ENCODE data around the gene CPA3. TPM values are rescaled to one million over a fixed set of nuclear protein-coding genes. Genes with fewer than 3 reads are reported as not detected.

CPA3 gene
- total RNA-seq, 4 donors from 2014 or later = 1.9 to 19.8 (median 4.1) TPM

- no peak overlapping the region for H3K4me3 ChIP-seq (ENCODE audit: low read depth, poor library complexity, severe bottlenecking)
- 58 to 71% methylated on average over 1 of the region's 1 CpG for WGBS, 2 donors
- intact Hi-C loops (cut with DNase I; ENCODE audit: low total_unique reads) = no loop called here
- no peak for DNase-seq (ENCODE audit: low spot score in 2 of 2)
- TF ChIP-seq CTCF (IDR thresholded peaks at IDR 0.05) (no peak), POLR2A (IDR thresholded peaks at IDR 0.05) (no peak)
These were observed 42.1 kb upstream of the CPA3 start for GRCh38 chr3:148823026-148823425.

- no peak overlapping the region for H3K4me3 ChIP-seq (ENCODE audit: low read depth, poor library complexity, severe bottlenecking)
- intact Hi-C loops (cut with DNase I; ENCODE audit: low total_unique reads) = no loop called here
- WGBS, 2 donors = 86 to 95% methylated on average over 3 of the region's 3 CpGs
- no peak for DNase-seq (ENCODE audit: low spot score in 2 of 2)
- TF ChIP-seq CTCF (IDR thresholded peaks at IDR 0.05) (no peak), POLR2A (IDR thresholded peaks at IDR 0.05) (no peak)
These were observed 39.6 kb upstream of the CPA3 start for GRCh38 chr3:148825476-148825875.

- intact Hi-C loops (cut with DNase I; ENCODE audit: low total_unique reads) = no loop called here
- TF ChIP-seq POLR2A (IDR thresholded peaks at IDR 0.05) (no peak), CTCF (IDR thresholded peaks at IDR 0.05) (no peak)
- no peak for DNase-seq (ENCODE audit: low spot score in 2 of 2)
These were observed 37.5 kb upstream of the CPA3 start, which contains the start of gene CPB1 for GRCh38 chr3:148827585-148827984. Gene CPB1, plus strand, starts transcription at chr3:148827811. Its CDS starts 13 bp downstream, at chr3:148827824.

GRCh38 chr3:148828136-148828690 is 36.9 kb upstream of the CPA3 start:
- H3K4me3 ChIP-seq (ENCODE audit: low read depth, poor library complexity, severe bottlenecking) = no peak overlapping the region
- no peak for DNase-seq (ENCODE audit: low spot score in 2 of 2)
- WGBS, 2 donors = 77 to 81% methylated on average over 4 of the region's 4 CpGs
- no peak for TF ChIP-seq POLR2A (IDR thresholded peaks at IDR 0.05)
- no peak for TF ChIP-seq CTCF (IDR thresholded peaks at IDR 0.05)
- intact Hi-C loops (cut with DNase I; ENCODE audit: low total_unique reads) = no loop called here

More at GRCh38 chr3:148827585-148827984, 37.5 kb upstream of the CPA3 start, which contains the start of gene CPB1:
- no peak within 1 kb of the TSS for H3K4me3 ChIP-seq (ENCODE audit: low read depth, poor library complexity, severe bottlenecking)

- TF ChIP-seq POLR2A (IDR thresholded peaks at IDR 0.05) (no peak), CTCF (IDR thresholded peaks at IDR 0.05) (no peak)
- intact Hi-C loops (cut with DNase I; ENCODE audit: low total_unique reads) = no loop called here
- 92 to 94% methylated on average over 3 of the region's 3 CpGs for WGBS, 2 donors
- DNase-seq (ENCODE audit: low spot score in 2 of 2) = no peak
- H3K4me3 ChIP-seq (ENCODE audit: low read depth, poor library complexity, severe bottlenecking) = no peak overlapping the region
These were observed 35.2 kb upstream of the CPA3 start for GRCh38 chr3:148829926-148830325.

- DNase-seq (ENCODE audit: low spot score in 2 of 2) = no peak
- WGBS, 2 donors = 86 to 90% methylated on average over 3 of the region's 3 CpGs
- intact Hi-C loops (cut with DNase I; ENCODE audit: low total_unique reads) = no loop called here
- no peak for TF ChIP-seq CTCF (IDR thresholded peaks at IDR 0.05)
- TF ChIP-seq POLR2A (IDR thresholded peaks at IDR 0.05) = no peak
- no peak overlapping the region for H3K4me3 ChIP-seq (ENCODE audit: low read depth, poor library complexity, severe bottlenecking)
These were observed 31.9 kb upstream of the CPA3 start for GRCh38 chr3:148833223-148833622.
